ENCODE data around the gene NUP43. TPM values are rescaled to one million over a fixed set of nuclear protein-coding genes. Genes with fewer than 3 reads are reported as not detected.

The NUP43 gene
- total and polyA plus RNA-seq, 2 of the 13 experiments (the other 11 are each of a cell fraction or from before 2014, with no cell fraction given) = 38.9 to 85.1 TPM

DNA sequence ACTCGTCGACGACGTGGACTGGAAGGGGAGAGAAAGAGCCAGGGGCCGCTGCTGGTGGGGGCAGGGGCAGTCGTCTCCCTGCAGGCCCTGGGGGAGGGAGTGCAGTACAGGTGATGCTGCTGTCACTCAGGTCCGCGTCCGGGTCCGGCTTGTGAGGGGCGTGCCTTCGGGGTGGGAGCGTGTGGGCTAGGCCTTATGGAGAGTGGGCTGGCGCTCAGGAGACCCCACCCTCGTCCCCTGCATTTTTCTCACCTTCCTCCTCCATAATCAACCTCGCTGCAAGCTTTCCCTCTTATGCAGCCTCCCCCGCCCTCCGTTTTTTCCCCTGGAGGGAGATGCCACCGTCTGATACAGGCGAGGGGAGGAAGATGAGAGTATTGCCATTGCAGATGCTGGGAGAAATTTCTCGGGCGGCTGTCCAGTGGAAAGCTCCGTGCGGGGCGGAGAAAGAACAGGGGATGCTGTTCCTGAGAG lies 3.8 kb upstream of the NUP43 start (continued):
- TF ChIP-seq RARA (CRISPR knock-in tag; IDR thresholded peaks at IDR 0.05) (no peak), HNF4A (CRISPR knock-in tag; IDR thresholded peaks at IDR 0.05) (no peak), ZNF337 (CRISPR knock-in tag; IDR thresholded peaks at IDR 0.05; ENCODE audit: borderline replicate concordance, low read depth) (no peak), MYNN (CRISPR knock-in tag; IDR thresholded peaks at IDR 0.05; ENCODE audit: low read depth) (no peak), CHCHD3 (CRISPR knock-in tag; IDR thresholded peaks at IDR 0.05) (no peak), ZC3H13 (CRISPR knock-in tag; IDR thresholded peaks at IDR 0.05) (peak; percentile 20; the same call in 1 of the 2 replicates), ZNF781 (CRISPR knock-in tag; IDR thresholded peaks at IDR 0.05; ENCODE audit: borderline replicate concordance, not compliant biosample characterization) (peak; percentile 13), GLI4 (CRISPR knock-in tag; IDR thresholded peaks at IDR 0.05; ENCODE audit: borderline replicate concordance) (0 out of 2 replicates have a peak, but pooled peaks have one; percentile 18), AGO2 (optimal IDR thresholded peaks at IDR 0.05; ENCODE audit: low read depth, low read length) (peak; percentile 61), ZNF329 (CRISPR knock-in tag; IDR thresholded peaks at IDR 0.05; ENCODE audit: low read depth) (0 out of 2 replicates have a peak, but pooled peaks have one; percentile 18), KDM5B (CRISPR knock-in tag; IDR thresholded peaks at IDR 0.05; ENCODE audit: borderline replicate concordance) (0 out of 2 replicates have a peak, but pooled peaks have one; percentile 5), TARDBP (CRISPR knock-in tag; IDR thresholded peaks at IDR 0.05) (0 out of 2 replicates have a peak, but pooled peaks have one; percentile 3), ZNF580 (CRISPR knock-in tag; IDR thresholded peaks at IDR 0.05; ENCODE audit: borderline replicate concordance, low read depth) (0 out of 2 replicates have a peak, but pooled peaks have one; percentile 17), NPAS2 (CRISPR knock-in tag; IDR thresholded peaks at IDR 0.05; ENCODE audit: borderline replicate concordance) (no peak), ZNF383 (CRISPR knock-in tag; IDR thresholded peaks at IDR 0.05; ENCODE audit: borderline replicate concordance) (no peak), CTCF (CRISPR knock-in tag; IDR thresholded peaks at IDR 0.05) (no peak), KDM2A (CRISPR knock-in tag; IDR thresholded peaks at IDR 0.05; ENCODE audit: borderline replicate concordance, low read depth) (peak; percentile 10; the same call in 1 of the 2 replicates), CHD4 (IDR thresholded peaks at IDR 0.05; ENCODE audit: borderline replicate concordance, low read length) (no peak)
- TF ChIP-seq, protein P1, sequence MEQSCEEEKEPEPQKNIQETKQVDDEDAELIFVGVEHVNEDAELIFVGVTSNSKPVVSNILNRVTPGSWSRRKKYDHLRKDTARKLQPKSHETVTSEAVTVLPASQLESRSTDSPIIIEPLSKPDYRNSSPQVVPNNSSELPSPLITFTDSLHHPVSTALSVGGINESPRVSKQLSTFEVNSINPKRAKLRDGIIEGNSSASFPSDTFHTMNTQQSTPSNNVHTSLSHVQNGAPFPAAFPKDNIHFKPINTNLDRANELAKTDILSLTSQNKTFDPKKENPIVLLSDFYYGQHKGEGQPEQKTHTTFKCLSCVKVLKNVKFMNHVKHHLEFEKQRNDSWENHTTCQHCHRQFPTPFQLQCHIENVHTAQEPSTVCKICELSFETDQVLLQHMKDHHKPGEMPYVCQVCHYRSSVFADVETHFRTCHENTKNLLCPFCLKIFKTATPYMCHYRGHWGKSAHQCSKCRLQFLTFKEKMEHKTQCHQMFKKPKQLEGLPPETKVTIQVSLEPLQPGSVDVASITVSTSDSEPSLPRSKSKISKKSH (CRISPR knock-in tag; IDR thresholded peaks at IDR 0.05; ENCODE audit: borderline replicate concordance) = peak; percentile 88; the same call in 1 of the 2 replicates
- TF ChIP-seq, protein P2, sequence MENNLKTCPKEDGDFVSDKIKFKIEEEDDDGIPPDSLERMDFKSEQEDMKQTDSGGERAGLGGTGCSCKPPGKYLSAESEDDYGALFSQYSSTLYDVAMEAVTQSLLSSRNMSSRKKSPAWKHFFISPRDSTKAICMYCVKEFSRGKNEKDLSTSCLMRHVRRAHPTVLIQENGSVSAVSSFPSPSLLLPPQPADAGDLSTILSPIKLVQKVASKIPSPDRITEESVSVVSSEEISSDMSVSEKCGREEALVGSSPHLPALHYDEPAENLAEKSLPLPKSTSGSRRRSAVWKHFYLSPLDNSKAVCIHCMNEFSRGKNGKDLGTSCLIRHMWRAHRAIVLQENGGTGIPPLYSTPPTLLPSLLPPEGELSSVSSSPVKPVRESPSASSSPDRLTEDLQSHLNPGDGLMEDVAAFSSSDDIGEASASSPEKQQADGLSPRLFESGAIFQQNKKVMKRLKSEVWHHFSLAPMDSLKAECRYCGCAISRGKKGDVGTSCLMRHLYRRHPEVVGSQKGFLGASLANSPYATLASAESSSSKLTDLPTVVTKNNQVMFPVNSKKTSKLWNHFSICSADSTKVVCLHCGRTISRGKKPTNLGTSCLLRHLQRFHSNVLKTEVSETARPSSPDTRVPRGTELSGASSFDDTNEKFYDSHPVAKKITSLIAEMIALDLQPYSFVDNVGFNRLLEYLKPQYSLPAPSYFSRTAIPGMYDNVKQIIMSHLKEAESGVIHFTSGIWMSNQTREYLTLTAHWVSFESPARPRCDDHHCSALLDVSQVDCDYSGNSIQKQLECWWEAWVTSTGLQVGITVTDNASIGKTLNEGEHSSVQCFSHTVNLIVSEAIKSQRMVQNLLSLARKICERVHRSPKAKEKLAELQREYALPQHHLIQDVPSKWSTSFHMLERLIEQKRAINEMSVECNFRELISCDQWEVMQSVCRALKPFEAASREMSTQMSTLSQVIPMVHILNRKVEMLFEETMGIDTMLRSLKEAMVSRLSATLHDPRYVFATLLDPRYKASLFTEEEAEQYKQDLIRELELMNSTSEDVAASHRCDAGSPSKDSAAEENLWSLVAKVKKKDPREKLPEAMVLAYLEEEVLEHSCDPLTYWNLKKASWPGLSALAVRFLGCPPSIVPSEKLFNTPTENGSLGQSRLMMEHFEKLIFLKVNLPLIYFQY (CRISPR knock-in tag; IDR thresholded peaks at IDR 0.05; ENCODE audit: borderline replicate concordance) = no peak
- TF ChIP-seq, protein P3, sequence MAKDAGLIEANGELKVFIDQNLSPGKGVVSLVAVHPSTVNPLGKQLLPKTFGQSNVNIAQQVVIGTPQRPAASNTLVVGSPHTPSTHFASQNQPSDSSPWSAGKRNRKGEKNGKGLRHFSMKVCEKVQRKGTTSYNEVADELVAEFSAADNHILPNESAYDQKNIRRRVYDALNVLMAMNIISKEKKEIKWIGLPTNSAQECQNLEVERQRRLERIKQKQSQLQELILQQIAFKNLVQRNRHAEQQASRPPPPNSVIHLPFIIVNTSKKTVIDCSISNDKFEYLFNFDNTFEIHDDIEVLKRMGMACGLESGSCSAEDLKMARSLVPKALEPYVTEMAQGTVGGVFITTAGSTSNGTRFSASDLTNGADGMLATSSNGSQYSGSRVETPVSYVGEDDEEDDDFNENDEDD (CRISPR knock-in tag; IDR thresholded peaks at IDR 0.05; ENCODE audit: borderline replicate concordance) = no peak

All from HepG2 (cell line).